HK-2 (cell line): ENCODE results near the gene VPS37C.
"Not testable (repeated sequence)": the region's sequence is repeated elsewhere in the genome, so short reads cannot be mapped to it uniquely, and the experiment has no call there.

ENCODE experiments used
- DNase-seq: peaks from one replicate; pipeline ENCODE4 v3.0.0-alpha.2; 2018; ENCODE audit not compliant: unreplicated experiment

The VPS37C gene

DNA sequence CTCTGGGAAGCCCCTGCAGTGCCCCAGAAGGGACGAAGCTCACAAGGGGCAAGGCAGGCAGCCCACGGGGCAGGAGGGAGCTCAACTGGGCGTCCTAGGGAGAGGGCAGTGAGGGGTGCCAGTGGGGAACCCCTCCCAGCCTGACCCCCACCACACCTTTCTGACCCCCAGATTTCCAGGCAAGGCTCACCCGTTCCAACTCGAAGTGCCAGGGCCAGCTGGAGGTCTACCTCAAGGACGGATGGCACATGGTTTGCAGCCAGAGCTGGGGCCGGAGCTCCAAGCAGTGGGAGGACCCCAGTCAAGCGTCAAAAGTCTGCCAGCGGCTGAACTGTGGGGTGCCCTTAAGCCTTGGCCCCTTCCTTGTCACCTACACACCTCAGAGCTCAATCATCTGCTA, 43.2 kb downstream of the VPS37C start:
- DNase-seq: no peak

- no peak for DNase-seq
These were observed 44.1 kb downstream of the VPS37C start for GRCh38 chr11:61117168-61117520.

DNA sequence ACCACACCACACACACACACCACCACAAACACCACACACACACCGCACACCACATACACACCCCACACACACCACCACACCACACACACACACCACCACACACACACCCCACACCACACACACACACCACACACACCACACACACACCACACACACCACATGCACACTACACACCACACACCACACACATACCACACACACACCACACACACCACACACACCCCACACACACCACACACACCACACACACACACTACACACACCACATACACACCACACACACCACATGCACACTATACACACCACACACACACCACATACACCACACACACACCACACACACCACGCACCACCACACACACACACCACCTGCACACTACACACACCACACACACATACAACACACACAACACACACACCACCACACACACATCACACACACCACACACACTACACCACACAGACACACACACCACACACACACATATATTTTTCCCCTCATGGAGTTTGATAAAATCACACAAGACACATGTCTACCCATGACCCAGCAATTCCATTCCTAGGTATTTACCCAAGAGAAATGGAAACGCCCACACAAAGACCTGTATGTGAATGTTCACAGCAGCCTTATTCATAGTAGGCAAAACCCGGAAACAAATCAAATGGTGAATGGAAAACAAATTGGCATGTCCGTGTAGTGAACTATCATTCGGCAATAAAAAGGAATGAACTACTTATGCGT, 44.6 kb downstream of the VPS37C start:
- DNase-seq: no peak

DNA sequence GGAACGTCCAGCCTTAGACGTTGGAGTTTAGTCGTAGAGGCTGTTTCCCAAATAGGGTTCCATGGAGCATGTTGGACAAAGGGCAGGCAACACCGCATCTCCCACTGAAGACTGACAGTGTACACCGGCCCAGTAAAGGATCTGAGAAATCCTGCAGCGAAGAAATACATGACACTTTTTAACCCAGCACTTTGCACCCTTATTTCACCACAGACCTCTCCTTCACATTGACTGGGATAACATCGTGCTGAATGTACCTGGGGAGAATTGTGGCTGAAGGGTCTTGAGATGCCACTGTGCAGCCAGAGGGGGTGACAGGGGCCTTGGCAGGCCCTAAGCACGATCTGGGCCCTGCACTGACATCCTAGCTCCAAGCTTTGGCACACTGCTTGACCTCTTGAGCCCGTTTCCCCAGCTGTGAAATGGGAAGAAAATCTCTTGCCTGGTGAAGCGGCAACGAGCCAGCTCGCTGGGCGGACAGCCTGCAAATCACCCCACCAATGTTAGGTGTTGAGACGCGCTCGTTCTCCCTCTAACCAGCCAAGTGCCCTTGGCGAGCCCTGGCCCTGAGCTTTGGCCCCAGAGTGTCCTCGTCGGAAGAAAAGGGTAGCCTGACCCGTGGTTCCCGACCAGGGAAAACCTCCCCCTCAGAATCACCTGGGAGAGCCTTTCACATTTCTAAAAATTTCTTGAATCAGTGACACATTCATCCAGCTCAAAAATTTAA, 45.6 kb downstream of the VPS37C start:
- no peak for DNase-seq

- DNase-seq: no peak
These were observed 46.3 kb downstream of the VPS37C start for GRCh38 chr11:61114913-61115312.

- no peak for DNase-seq
These were observed 48.0 kb downstream of the VPS37C start for GRCh38 chr11:61113201-61113600.

- DNase-seq: no peak
These were observed 48.7 kb downstream of the VPS37C start for GRCh38 chr11:61112575-61112974.

GRCh38 chr11:61111786-61112517, 49.3 kb downstream of the VPS37C start:
- DNase-seq: no peak

DNA sequence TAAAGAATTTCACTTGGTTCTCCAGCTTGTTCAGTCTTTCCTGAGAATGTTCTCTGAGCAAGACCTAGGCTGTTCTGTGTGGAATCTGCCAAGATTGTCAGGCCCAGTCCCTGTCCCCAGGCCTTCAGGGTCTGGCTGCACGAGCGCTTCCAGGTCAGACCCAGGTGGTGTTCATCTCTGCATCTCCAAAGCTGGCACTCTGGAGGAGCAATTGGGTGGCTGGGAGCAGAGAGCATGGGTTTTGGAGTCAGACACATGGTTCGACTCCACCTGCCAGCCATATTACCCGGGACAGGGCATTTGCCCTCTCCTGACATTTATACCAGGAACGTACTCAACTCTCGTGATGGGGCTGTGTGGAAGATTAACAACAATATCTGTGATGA, 50.2 kb downstream of the VPS37C start:
- no peak for DNase-seq

- DNase-seq: no peak
These were observed 50.8 kb downstream of the VPS37C start for GRCh38 chr11:61110255-61111049.

GRCh38 chr11:61109671-61110070, 51.6 kb downstream of the VPS37C start:
- no peak for DNase-seq

GRCh38 chr11:61108847-61109585, 52.2 kb downstream of the VPS37C start:
- DNase-seq: no peak

DNA sequence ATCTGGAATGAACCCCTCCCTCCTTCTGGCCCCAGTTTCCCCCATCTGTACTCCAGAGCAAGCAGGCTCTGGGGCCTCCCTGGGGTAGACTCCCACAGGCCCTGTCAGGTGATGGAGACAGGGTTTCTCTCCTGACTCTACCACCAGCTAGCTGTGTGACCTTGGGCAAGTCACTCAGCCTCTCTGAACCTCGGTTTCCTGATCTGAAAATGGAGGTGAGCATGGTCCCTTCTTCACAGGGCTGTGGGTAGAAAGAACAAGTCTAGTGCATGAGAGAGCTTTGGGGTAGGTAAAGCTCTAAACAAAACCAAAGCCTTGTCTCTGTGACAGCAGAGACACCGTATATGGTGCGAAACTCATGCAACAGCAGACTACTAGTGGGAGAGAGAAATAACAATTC, 53.3 kb downstream of the VPS37C start:
- DNase-seq: no peak

DNA sequence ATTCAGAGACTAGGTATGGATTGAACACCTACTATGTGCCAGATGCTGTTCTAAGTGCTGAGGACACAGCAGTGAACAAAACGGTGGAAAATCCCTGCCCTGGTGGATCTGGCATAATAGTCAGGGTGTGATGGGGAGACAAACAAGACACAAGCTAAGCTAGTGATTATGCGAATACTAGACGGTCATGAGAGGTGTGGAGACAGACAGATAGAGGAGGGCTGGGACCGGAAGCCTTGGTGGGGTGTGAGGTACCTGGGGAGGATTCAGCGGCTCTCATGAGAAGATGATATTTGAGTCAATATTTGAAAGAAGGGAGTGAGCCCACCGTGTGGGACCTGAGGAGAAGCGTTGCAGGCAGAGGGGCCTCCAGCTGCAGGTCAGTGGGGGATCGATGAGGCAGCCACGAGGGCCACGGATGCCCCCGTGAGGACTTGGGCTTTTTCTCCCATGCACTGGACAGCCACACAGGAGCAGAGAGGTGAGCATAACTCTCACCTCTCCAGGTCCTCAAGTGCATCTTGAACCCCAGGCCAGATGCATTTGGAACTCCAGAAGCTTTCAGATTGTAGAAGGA, 54.2 kb downstream of the VPS37C start:
- no peak for DNase-seq

- DNase-seq: no peak
These were observed 54.9 kb downstream of the VPS37C start for GRCh38 chr11:61106296-61106695.

- DNase-seq: no peak
These were observed 56.3 kb downstream of the VPS37C start for GRCh38 chr11:61104963-61105362.

DNA sequence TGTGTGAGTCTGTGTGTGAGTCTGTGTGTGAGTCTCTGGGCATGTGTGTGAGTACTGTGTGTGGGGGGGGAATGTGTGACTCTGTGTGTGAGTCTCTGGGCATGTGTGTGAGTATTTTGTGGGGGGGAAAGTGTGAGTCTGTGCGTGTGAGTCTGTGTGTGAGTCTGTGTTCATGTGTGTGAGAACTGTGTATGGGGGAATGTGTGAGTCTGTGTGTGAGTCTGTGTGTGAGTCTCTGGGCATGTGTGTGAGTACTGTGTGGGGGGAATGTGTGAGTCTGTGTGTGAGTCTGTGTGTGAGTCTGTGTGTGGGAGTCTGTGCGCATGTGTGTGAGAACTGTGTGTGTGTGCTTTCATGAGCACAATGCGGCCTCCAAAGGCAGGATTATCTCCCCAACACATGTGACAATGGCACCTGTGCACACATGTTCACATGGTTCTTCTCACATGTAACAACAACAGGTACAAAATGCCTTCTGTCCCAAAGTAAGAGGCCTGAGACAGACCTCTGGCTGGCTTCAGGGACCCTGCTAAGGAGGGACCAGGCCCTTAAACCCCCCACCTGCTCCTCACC, 57.3 kb downstream of the VPS37C start:
- no peak for DNase-seq

DNA sequence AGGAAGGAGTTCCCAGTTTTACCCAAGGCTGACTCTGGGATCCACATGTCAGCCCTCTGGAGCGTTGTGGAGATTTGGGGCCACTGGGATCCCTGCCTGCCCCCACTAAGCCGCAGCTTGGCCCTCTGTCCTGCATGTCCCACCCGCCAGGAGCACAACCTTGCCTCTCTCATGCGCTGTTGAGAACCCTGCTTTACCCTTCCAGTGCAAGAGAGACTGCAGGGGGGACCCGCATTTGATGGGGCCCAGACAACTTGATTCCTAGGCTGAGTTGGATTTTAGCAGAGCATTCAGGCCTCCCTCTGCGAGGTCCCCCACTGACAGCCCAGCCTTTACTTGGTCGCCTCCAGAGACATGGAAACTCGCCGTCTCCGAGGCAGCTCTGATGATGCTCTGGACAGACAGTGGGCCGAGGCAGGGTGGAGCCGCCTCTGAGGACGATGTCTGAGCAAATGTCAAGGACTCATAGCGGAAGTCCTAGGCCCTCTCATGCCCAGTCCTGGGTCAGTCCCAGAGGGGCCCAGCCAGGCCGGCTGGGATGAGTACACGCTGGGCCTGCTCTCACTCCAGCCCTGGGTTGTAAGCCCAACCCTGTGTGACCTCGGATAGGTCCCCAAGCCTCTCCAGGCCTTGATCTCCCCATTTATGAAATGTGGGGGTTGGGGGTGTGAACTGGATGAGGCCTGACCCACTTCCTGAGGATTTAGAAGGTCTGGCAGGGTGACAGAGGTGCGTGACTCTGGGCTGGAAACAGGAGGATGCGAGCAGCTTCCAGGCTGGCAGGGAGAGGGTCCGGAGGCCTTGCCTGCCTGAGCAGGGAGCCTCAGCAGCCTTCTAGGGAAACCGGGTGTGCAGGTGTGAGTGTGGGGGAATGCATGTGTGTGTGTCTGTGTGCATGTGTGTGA, 58.3 kb downstream of the VPS37C start:
- DNase-seq: no peak

GRCh38 chr11:61098778-61099177, 62.4 kb downstream of the VPS37C start:
- DNase-seq: no peak

- not testable (repeated sequence) for DNase-seq
These were observed 63.0 kb downstream of the VPS37C start for GRCh38 chr11:61098261-61098660.
